SK-N-MC (cell line): Measurements from ENCODE around the gene AOC3.

ENCODE experiments used
- EZH2 ChIP-seq: fragments of 200-600 bp; sonication (generic); IDR thresholded peaks from one replicate; pipeline ENCODE4 v1.6.1; 2017; ENCODE audit warnings: antibody characterized with exemption
- FOXP2 ChIP-seq: optimal IDR thresholded peaks from 2 replicates; pipeline ENCODE3; 2011; ENCODE audit warnings: mild to moderate bottlenecking, moderate library complexity; ENCODE audit not compliant: insufficient read depth; ENCODE audit errors: extremely low read length, control extremely low read depth
- POLR2AphosphoS5 ChIP-seq: IDR thresholded peaks from 2 replicates; pipeline ENCODE4 v1.6.1; 2012; ENCODE audit warnings: mild to moderate bottlenecking, low read depth, low read length, borderline replicate concordance

DNA sequence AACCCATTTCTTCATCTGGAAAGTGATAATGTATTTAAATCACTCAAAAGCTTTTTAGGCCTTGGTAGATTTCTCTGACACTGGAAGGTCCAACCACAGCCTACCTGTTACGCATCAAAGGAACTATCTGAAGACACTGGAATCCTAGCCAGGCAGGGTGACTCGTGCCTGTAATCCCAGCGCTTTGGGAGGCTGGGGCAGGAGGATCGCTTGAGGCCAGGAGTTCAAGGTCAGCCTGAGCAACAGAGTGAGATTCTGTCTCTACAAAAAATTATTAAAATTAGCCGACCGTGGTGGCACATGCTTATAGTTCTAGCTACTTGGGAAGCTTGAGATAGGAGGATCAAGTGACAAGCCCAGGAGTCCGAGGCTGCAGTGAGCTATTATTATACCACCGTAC, 31.2 kb downstream of the AOC3 start:
- TF ChIP-seq POLR2AphosphoS5 (no peak), EZH2 (no peak), FOXP2 (no peak)
